Uterus (tissue), 4 donors: ENCODE data around the gene TMEM115. TPM values are rescaled to one million over a fixed set of nuclear protein-coding genes. Genes with fewer than 3 reads are reported as not detected.

Source experiments
- DNase-seq, 2 donors: peaks; one replicate each; pipeline ENCODE4 v3.0.0-alpha.2; 2019 to 2020
- H3K27ac ChIP-seq, 2 donors: fragments of 200-600 bp; sonication (generic); 1 replicate in 1 of 2; 2 replicates in 1 of 2; pipeline ENCODE4 v1.5.1; 2016 to 2018
- H3K27me3 ChIP-seq, 2 donors: fragments of 200-600 bp; sonication (generic); one replicate each; pipeline ENCODE4 v1.5.1; 2018 to 2019; ENCODE audit warnings: control low read depth in 1 of 2
- H3K36me3 ChIP-seq, 2 donors: fragments of 200-600 bp; sonication (generic); one replicate each; pipeline ENCODE4 v1.5.1; 2019; ENCODE audit warnings: control low read depth in 1 of 2
- H3K4me1 ChIP-seq, 2 donors: fragments of 200-600 bp; sonication (generic); one replicate each; pipeline ENCODE4 v1.5.1; 2018 to 2019; ENCODE audit warnings: control low read depth in 1 of 2
- H3K4me3 ChIP-seq, 2 donors: fragments of 200-600 bp; sonication (generic); 1 replicate in 1 of 2; 2 replicates in 1 of 2; pipeline ENCODE4 v1.5.1; 2018 to 2019; ENCODE audit warnings: mild to moderate bottlenecking in 1 of 2
- H3K9me3 ChIP-seq, 2 donors: fragments of 200-600 bp; sonication (generic); one replicate each; pipeline ENCODE4 v1.5.1; 2019; ENCODE audit warnings: control low read depth in 1 of 2
- CTCF ChIP-seq, 4 experiments: fragments of 200-600 bp in 2 of 4; fragments of 450-650 bp in 2 of 4; sonication (generic) in 2 of 4; IDR thresholded peaks; one replicate each; pipeline ENCODE4 v1.5.1; 2016 to 2019; ENCODE audit warnings: antibody characterized with exemption in 4 of 4, mild to moderate bottlenecking in 2 of 4, moderate library complexity in 1 of 4
- POLR2A ChIP-seq, 2 donors: fragments of 450-650 bp; IDR thresholded peaks; one replicate each; pipeline ENCODE4 v1.6.1; 2016; ENCODE audit warnings: antibody characterized with exemption in 2 of 2, mild to moderate bottlenecking in 1 of 2, moderate library complexity in 1 of 2
- intact Hi-C: fragments of 100-400 bp; cut with DNase I; formaldehyde crosslinking; loops from one replicate; pipeline ENCODE4 v1.15.1; 2023; ENCODE audit warnings: low total_unique reads
- total RNA-seq, 4 donors: library from RNA; depleted of rRNA in 3 of 4; stranded (reverse); fragments of >200 nt in 3 of 4; gene quantifications; one replicate each; pipeline versions ENCODE4 v1.1.0 to v1.2.4, GENCODE V29; 2014 to 2023
- donor health status: DM: yes; HTN: yes; CAD: no.

The TMEM115 gene
- total RNA-seq, 4 donors from 2014 or later = 24.1 to 61.7 (median 37.0) TPM

- intact Hi-C loops = loop anchor here (10.0 kb wide), 1 partner anchor 169 kb away; no protein-coding TSS in a partner anchor
- TF ChIP-seq CTCF (IDR thresholded peaks at IDR 0.05) = no peak
- no peak for TF ChIP-seq POLR2A (IDR thresholded peaks at IDR 0.05)
- Histone ChIP-seq H3K36me3 (no peaks in the 10 kb centered on the region), H3K4me3 (no peak overlapping the region), H3K9me3 (no peaks in the 10 kb centered on the region), H3K27ac (no peak overlapping the region), H3K4me1 (no peaks in the 10 kb centered on the region), H3K27me3 (no peaks in the 10 kb centered on the region)
- DNase-seq = no peak
Observed at GRCh38 chr3:50375258-50375931, 16.1 kb upstream of the TMEM115 start.

- TF ChIP-seq POLR2A (IDR thresholded peaks at IDR 0.05) = no peak
- no peak for TF ChIP-seq CTCF (IDR thresholded peaks at IDR 0.05)
- Histone ChIP-seq H3K9me3 (no peaks in the 10 kb centered on the region), H3K27ac (no peak overlapping the region), H3K27me3 (no peaks in the 10 kb centered on the region), H3K4me3 (no peak overlapping the region), H3K4me1 (no peaks in the 10 kb centered on the region), H3K36me3 (no peaks in the 10 kb centered on the region)
- DNase-seq = no peak
- intact Hi-C loops = loop anchor here (10.0 kb wide), 1 partner anchor 170 kb away; no protein-coding TSS in a partner anchor
Observed at GRCh38 chr3:50374363-50375257, 15.3 kb upstream of the TMEM115 start.

GRCh38 chr3:50373146-50374051 lies 14.1 kb upstream of the TMEM115 start:
- Histone ChIP-seq H3K9me3 (no peaks in the 10 kb centered on the region), H3K4me3 (no peak overlapping the region), H3K36me3 (no peaks in the 10 kb centered on the region), H3K27ac (no peak overlapping the region), H3K27me3 (no peaks in the 10 kb centered on the region), H3K4me1 (no peaks in the 10 kb centered on the region)
- intact Hi-C loops = loop anchor here (10.0 kb wide), 1 partner anchor 171 kb away; no protein-coding TSS in a partner anchor
- no peak for DNase-seq
- TF ChIP-seq CTCF (IDR thresholded peaks at IDR 0.05) = no peak
- no peak for TF ChIP-seq POLR2A (IDR thresholded peaks at IDR 0.05)

GRCh38 chr3:50372349-50372748 lies 13.0 kb upstream of the TMEM115 start:
- Histone ChIP-seq H3K27me3 (no peaks in the 10 kb centered on the region), H3K36me3 (no peaks in the 10 kb centered on the region), H3K4me3 (no peak overlapping the region), H3K27ac (no peak overlapping the region), H3K4me1 (no peaks in the 10 kb centered on the region), H3K9me3 (no peaks in the 10 kb centered on the region)
- intact Hi-C loops = loop anchor here (10.0 kb wide), 1 partner anchor 172 kb away; no protein-coding TSS in a partner anchor
- no peak for DNase-seq
- no peak for TF ChIP-seq CTCF (IDR thresholded peaks at IDR 0.05)
- TF ChIP-seq POLR2A (IDR thresholded peaks at IDR 0.05) = no peak
